ENCODE results near the gene ST3GAL3.

DNA sequence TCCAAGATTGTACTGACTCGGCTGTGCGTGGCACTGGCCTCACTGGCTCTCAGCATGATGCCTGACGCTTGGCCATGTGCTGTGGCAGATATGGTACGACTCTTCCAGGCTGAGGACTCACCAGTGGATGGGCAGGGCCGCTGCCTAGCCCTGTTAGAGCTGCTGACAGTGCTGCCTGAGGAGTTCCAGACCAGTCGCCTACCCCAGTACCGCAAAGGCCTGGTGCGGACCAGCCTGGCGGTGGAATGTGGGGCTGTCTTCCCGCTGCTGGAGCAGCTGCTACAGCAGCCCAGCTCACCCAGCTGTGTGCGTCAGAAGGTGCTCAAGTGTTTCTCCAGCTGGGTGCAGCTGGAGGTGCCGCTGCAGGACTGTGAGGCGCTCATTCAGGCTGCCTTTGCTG is 242.3 kb downstream of the ST3GAL3 start:
- TF ChIP-seq, protein P1, sequence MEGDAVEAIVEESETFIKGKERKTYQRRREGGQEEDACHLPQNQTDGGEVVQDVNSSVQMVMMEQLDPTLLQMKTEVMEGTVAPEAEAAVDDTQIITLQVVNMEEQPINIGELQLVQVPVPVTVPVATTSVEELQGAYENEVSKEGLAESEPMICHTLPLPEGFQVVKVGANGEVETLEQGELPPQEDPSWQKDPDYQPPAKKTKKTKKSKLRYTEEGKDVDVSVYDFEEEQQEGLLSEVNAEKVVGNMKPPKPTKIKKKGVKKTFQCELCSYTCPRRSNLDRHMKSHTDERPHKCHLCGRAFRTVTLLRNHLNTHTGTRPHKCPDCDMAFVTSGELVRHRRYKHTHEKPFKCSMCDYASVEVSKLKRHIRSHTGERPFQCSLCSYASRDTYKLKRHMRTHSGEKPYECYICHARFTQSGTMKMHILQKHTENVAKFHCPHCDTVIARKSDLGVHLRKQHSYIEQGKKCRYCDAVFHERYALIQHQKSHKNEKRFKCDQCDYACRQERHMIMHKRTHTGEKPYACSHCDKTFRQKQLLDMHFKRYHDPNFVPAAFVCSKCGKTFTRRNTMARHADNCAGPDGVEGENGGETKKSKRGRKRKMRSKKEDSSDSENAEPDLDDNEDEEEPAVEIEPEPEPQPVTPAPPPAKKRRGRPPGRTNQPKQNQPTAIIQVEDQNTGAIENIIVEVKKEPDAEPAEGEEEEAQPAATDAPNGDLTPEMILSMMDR (conservative IDR thresholded peaks at IDR 0.05; ENCODE audit: low read depth in 2 of 2) = no peak
- TF ChIP-seq, protein P2, sequence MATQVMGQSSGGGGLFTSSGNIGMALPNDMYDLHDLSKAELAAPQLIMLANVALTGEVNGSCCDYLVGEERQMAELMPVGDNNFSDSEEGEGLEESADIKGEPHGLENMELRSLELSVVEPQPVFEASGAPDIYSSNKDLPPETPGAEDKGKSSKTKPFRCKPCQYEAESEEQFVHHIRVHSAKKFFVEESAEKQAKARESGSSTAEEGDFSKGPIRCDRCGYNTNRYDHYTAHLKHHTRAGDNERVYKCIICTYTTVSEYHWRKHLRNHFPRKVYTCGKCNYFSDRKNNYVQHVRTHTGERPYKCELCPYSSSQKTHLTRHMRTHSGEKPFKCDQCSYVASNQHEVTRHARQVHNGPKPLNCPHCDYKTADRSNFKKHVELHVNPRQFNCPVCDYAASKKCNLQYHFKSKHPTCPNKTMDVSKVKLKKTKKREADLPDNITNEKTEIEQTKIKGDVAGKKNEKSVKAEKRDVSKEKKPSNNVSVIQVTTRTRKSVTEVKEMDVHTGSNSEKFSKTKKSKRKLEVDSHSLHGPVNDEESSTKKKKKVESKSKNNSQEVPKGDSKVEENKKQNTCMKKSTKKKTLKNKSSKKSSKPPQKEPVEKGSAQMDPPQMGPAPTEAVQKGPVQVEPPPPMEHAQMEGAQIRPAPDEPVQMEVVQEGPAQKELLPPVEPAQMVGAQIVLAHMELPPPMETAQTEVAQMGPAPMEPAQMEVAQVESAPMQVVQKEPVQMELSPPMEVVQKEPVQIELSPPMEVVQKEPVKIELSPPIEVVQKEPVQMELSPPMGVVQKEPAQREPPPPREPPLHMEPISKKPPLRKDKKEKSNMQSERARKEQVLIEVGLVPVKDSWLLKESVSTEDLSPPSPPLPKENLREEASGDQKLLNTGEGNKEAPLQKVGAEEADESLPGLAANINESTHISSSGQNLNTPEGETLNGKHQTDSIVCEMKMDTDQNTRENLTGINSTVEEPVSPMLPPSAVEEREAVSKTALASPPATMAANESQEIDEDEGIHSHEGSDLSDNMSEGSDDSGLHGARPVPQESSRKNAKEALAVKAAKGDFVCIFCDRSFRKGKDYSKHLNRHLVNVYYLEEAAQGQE (IDR thresholded peaks at IDR 0.05; ENCODE audit: unreplicated experiment) = no peak
- no peak for TF ChIP-seq POLR2AphosphoS5 (IDR thresholded peaks at IDR 0.05; ENCODE audit: low read depth)
- TF ChIP-seq EZH2 (IDR thresholded peaks at IDR 0.05; ENCODE audit: low read depth, unreplicated experiment) = no peak

All from GM23338 (cell line).